ENCODE results near the gene NFX1. TPM values are rescaled to one million over a fixed set of nuclear protein-coding genes. Genes with fewer than 3 reads are reported as not detected.
A peak's percentile ranks its signal among the peaks of the same experiment; 100 is the strongest.

The NFX1 gene
- 10 to 100 TPM; 31.7 to 53.9 (median 42.3) TPM for total RNA-seq

DNA sequence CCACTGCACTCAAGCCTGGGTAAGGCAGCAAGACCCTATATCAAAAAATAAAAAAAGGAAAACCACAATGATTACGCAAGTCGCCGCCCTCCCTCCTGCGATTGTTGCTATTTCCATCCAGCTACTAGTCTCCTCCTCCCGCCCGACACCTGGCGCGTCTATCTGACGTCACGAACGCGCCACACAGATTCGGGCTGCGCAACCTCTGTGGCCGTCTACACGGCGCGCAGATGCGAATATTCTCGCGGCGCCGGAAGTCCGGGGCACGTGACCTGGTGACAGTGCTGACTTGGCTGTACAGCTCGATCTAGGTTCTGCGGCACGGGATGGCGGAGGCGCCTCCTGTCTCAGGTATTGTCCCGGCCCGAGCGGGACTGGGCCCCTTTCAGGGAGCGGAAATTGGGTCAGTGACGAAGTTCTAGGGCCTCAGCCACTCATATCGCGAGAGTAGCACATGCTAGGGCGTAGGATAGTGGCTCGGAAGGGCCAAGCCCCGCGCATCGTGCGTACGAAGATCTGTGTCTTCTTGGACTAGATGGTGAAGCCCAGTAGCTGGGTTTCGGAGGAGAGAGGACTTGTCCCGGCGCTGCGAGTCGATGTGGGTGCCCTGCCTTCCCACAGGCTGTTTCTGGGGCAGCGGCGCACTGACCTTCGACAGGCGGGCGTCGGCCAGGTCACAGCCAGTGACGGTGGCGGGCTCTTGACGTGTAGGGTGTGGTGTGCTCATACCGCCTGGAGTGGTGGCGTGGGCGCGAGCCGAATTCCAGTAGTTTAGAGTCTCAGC is at the start of gene NFX1:
NFX1 (plus strand) TSS at position 270 of the 784 bp plus-strand sequence; CDS start at position 327, 57 bp downstream.
- Histone ChIP-seq H3K36me3 (peaks cover 0 to 38% of the 10 kb centered on the region in 2 donors), H3K4me3 (peak within 1 kb of the TSS; percentile 48 to 80), H3K4me1 (peaks cover 0 to 68% (median 25%) of the 10 kb centered on the region in 3 donors), H3K9me3 (no peaks in the 10 kb centered on the region), H3K27ac (peak within 1 kb of the TSS; percentile 85 to 97 (median 94)), H3K27me3 (no peaks in the 10 kb centered on the region)
- TF ChIP-seq EP300 (IDR thresholded peaks at IDR 0.05) (peak; percentile 18), POLR2AphosphoS5 (IDR thresholded peaks at IDR 0.05) (peak; percentile 96), POLR2A (IDR thresholded peaks at IDR 0.05) (peak; percentile 89 to 92)
- TF ChIP-seq, protein P1, sequence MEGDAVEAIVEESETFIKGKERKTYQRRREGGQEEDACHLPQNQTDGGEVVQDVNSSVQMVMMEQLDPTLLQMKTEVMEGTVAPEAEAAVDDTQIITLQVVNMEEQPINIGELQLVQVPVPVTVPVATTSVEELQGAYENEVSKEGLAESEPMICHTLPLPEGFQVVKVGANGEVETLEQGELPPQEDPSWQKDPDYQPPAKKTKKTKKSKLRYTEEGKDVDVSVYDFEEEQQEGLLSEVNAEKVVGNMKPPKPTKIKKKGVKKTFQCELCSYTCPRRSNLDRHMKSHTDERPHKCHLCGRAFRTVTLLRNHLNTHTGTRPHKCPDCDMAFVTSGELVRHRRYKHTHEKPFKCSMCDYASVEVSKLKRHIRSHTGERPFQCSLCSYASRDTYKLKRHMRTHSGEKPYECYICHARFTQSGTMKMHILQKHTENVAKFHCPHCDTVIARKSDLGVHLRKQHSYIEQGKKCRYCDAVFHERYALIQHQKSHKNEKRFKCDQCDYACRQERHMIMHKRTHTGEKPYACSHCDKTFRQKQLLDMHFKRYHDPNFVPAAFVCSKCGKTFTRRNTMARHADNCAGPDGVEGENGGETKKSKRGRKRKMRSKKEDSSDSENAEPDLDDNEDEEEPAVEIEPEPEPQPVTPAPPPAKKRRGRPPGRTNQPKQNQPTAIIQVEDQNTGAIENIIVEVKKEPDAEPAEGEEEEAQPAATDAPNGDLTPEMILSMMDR (IDR thresholded peaks at IDR 0.05) = peak in 1 of 4 experiments; percentile 5
- 0% methylated on average over 3 to 12 of the region's 63 CpGs for WGBS, 2 donors (ENCODE audit: low coverage in 1 of 2)
- peak; percentile 94 for ATAC-seq

DNA sequence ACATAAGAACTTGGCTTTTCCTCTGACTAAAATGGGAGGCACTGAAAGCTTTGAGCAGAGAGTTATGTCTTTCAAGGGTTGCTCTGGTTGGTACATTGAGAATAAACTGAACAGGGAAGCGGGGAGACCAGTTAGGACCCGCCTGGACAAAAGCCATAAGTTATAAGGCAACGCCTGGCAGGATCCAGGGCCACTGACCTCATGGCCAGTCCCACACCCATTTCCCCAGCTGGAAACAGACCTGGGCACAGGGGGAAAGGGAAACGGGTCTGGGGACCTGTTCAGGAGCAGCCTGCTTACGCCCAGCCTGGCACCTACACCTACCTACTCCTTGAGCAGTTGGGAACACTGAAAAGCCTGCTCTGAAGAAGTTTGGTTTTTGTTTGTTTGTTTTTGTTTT is 49.0 kb upstream of the NFX1 start:
- Histone ChIP-seq H3K4me3 (no peak overlapping the region), H3K4me1 (no peaks in the 10 kb centered on the region), H3K27me3 (peaks cover 4% of the 10 kb centered on the region), H3K9me3 (no peaks in the 10 kb centered on the region), H3K36me3 (no peaks in the 10 kb centered on the region), H3K27ac (no peak overlapping the region)
- TF ChIP-seq POLR2A (IDR thresholded peaks at IDR 0.05) (no peak), EP300 (IDR thresholded peaks at IDR 0.05) (no peak), POLR2AphosphoS5 (IDR thresholded peaks at IDR 0.05) (no peak)
- TF ChIP-seq, protein P1 (IDR thresholded peaks at IDR 0.05) = no peak
- 85 to 92% methylated on average over 2 to 5 of the region's 5 CpGs for WGBS, 2 donors (ENCODE audit: low coverage in 1 of 2)
- no peak for ATAC-seq

DNA sequence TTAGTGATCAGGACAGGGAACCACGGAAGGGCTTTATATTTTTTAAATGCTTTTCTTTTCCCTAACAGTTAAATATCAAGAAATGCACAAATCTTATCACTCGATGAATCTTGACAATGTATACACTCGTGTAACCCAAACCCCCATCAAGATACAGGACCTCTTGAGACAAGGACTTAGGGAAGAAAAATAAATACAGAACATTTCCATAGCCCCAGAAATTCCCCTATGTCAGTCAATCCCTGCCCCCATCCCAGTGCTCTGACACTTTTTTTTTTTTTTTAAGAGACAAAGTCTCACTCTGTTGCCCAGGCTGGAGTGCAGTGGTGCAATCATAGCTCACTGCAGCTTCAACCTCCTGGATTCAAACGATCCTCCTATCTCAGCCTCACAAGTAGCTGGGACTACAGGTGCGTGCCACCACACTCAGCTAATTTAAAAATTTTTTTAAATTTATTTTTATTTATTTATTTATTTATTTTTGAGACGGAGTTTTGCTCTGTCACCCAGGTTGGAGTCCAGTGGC is 47.6 kb upstream of the NFX1 start:
- Histone ChIP-seq H3K4me1 (no peaks in the 10 kb centered on the region), H3K4me3 (no peak overlapping the region), H3K27me3 (peaks cover 4% of the 10 kb centered on the region), H3K9me3 (no peaks in the 10 kb centered on the region), H3K36me3 (peaks cover 0 to 2% of the 10 kb centered on the region in 2 donors), H3K27ac (no peak overlapping the region)
- 50 to 69% methylated on average over 6 of the region's 6 CpGs for WGBS, 2 donors (ENCODE audit: low coverage in 1 of 2)
- no peak for ATAC-seq
- no peak for TF ChIP-seq POLR2A (IDR thresholded peaks at IDR 0.05)
- TF ChIP-seq, protein P1 (IDR thresholded peaks at IDR 0.05) = no peak
- TF ChIP-seq POLR2AphosphoS5 (IDR thresholded peaks at IDR 0.05) = no peak

DNA sequence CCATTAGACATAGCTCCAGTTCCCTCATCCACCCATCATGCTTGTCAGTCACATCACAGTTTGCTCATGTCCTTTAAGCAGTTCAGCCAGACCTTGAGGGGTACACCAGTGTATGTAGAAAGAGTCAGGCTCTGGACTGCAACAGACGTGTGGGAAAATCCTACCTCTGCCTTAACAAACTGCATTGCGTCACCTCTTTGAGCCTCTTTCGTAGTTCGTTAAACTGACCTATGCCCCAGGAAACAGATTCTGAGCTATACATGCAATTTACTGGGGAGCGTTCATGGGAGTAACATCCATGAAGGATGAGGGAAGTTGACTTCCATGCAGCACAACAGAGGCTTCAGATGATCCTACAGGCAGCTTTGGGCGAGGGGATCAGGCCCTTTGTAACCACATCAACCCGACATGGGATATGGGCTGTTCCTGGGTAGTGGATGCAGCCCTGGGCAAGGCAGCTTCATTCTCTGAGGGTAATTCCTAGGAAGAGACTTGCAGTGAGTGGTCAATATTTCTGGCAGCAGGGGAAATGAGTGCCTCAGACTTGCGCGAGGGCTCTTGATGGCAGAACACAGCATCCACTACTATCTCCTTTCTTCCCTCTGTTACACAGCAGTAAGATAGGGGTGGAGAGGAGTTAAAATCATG is 46.1 kb upstream of the NFX1 start:
- no peak overlapping the region for H3K27ac ChIP-seq
- ATAC-seq = no peak
- H3K36me3 ChIP-seq = peaks cover 0 to 14% of the 10 kb centered on the region in 2 donors
- TF ChIP-seq EP300 (IDR thresholded peaks at IDR 0.05) (no peak), POLR2A (IDR thresholded peaks at IDR 0.05) (no peak), POLR2AphosphoS5 (IDR thresholded peaks at IDR 0.05) (no peak)
- TF ChIP-seq, protein P1 (IDR thresholded peaks at IDR 0.05) = no peak
- WGBS, 2 donors (ENCODE audit: low coverage in 1 of 2) = 80 to 85% methylated on average over 3 to 7 of the region's 9 CpGs
- no peaks in the 10 kb centered on the region for H3K9me3 ChIP-seq
- peaks cover 4% of the 10 kb centered on the region for H3K27me3 ChIP-seq
- no peaks in the 10 kb centered on the region for H3K4me1 ChIP-seq
- no peak overlapping the region for H3K4me3 ChIP-seq

Measured in gastroesophageal sphincter (tissue), 4 donors.